HPDE6-E6E7 (cell line): ENCODE data around the gene GNG12.

Experiments used
- DNase-seq: peaks from one replicate; pipeline ENCODE4 v3.0.0; 2011; ENCODE audit warnings: missing footprints; ENCODE audit errors: extremely low spot score

The GNG12 gene

GRCh38 chr1:67832737-67833601 lies at the start of gene GNG12:
TSS of gene GNG12 (minus strand) at chr1:67833467. CDS start at chr1:67707686, 125,781 bp downstream.
- DNase-seq: peak; percentile 46

DNA sequence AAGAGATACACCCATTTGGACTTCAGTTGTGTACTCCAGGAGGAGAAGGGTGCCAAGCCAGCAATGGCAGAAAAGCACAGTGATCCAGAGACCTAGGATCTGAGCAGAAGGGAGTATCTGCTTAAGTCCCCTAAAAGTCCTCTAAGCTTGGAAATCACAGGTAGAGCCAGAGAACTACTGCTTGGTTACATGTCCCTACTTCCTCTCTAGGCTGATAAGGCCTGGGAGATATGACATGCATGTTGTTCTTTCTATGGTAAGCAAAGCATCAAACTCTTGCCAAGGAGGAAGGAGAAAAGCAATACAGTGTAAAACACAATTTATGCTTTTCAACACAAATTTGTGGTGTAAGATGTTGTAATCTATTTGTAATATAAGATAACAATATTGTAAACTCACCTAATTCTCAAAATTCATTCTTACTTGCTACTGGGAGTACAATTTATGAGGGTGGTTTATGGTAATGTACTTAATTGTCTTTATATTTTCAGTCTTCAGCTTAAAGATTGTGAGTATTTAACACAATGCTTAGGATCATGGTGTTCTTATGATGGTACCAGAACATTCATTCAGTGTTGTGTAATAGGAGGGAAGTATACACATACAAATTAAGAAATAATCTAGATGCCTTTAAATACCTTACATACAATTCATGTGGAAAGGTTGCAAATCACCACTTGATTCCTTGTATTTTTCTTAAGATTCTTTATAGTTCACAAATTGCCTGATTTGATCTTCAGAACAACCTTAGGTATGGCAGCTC lies 49.1 kb upstream of the GNG12 start:
- no peak for DNase-seq

DNA sequence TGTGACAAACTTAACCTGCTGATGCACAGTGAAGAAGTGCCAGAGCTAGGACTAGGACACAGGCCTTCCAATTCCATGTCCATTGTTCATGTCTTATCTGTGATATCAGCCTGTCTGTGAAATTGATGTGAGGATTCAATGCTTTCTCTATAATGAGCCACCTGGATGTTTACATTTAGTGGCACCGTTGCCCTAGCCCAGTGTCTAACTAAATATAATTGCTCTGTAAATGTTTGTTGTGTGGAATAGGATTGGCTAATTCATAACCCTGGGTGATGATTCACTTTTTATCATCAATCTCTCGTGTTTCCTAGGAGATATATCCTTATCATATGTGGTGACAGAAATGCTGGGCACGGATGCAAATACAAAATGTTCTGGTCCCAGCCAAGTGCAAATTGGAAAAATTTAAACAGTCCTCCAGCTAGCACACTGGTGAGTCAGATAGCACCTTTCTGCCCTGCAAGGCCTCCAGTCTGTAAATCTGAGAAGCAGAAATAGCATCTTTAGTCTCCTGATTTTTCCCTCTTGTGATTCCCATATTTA lies 46.9 kb upstream of the GNG12 start:
- DNase-seq: peak; percentile 5

DNA sequence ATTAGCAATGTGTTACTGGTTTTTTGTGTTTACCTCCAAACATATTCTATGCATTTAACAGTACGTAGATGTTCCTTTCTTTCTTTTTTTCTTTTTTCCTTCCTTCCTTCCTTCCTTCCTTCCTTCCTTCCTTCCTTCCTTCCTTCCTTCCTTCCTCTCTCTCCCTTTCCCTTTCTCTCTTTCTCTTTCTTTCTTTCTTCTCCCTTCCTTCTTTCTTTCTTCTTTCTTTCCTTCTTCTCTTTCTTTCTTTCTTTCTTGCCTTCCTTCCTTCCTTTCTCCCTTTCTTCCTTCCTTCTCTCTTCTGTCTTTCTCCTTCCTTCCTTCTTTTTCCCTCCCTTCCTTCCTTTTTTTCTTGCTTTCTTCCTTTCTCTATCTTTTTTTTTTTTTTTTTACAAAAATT lies 46.2 kb upstream of the GNG12 start:
- DNase-seq: no peak

- DNase-seq: no peak
These were observed 41.3 kb upstream of the GNG12 start for GRCh38 chr1:67874501-67875111.

DNA sequence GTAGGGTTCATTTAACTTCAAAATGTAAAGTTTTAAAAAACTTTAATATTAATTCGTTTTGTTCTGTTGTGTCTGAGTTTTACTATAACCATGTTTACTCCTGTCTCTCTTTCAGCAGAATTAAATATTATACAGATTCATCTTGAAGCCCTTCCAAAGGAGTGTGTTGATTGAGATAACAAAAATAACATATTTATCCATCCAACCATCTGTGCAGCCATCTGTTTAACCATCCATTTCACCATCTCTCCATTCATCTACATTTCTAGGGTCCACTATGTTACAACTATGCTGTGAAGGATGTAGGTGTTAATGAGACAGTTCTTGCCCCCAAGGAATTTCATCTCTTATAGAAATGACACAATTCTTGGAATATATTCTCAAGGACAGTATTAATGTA lies 36.0 kb upstream of the GNG12 start:
- no peak for DNase-seq

- no peak for DNase-seq
These were observed 30.4 kb upstream of the GNG12 start for GRCh38 chr1:67863637-67864036.

GRCh38 chr1:67862685-67863084 lies 29.4 kb upstream of the GNG12 start:
- DNase-seq: no peak

GRCh38 chr1:67861856-67862516 lies 28.7 kb upstream of the GNG12 start:
- DNase-seq: no peak

GRCh38 chr1:67860776-67861175 lies 27.5 kb upstream of the GNG12 start:
- DNase-seq: no peak

DNA sequence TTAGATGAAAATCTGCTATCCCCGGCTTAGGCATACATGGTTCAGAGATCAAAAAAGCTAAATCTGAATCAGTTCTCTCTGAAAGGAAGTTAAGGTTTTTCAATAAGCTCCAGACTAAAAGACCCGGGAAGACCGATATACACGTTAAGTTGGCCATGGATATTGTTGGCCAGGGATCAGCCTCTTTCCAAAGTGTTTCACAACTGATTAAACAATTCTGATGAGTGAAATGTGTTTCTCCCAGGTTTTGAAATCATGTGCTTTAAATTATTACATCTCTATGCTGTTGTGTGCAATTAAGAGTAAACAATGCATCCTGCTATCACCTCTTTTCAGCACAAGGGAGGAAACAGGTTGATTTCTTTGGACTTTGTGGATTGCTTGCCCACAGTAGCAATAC lies 23.7 kb upstream of the GNG12 start:
- DNase-seq: no peak

DNA sequence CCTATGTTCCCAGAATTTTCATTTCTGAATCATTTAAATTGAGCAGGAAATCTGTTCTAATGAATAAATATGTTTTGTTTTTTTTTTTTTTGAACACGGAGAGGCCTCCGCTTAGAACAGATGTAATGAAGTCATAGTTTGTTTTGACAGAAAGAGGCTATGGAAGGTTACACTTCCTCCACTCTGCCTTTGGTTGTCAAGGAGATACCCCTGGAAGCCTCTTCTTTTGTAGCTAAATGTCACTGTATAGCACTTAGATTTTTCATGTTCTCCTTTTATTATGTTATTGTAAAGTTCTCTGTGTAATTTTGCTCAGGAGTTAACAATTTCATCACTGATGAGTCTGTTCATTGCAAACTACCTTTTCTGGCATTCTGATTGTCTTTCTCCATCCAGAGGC lies 22.7 kb upstream of the GNG12 start:
- DNase-seq: no peak

DNA sequence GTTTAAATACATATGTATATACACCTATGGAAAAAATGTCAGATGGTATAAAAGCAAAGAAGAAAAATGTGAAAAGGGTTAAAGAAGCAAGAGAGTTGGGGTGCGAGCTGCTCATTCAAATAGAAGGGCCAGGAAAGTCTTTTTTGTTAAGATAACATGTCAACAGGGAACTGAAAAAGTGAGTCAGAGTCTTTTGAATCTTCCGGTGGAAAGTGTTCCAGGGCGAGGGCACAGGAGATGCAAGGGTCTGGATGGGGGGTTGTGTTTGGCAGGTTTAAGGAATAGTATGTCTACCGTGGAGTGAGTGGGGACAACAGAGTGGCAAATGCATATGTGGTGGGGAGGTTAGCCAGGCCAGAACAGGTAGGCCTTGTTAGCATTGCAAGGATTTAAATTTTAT lies 22.2 kb upstream of the GNG12 start:
- no peak for DNase-seq

DNA sequence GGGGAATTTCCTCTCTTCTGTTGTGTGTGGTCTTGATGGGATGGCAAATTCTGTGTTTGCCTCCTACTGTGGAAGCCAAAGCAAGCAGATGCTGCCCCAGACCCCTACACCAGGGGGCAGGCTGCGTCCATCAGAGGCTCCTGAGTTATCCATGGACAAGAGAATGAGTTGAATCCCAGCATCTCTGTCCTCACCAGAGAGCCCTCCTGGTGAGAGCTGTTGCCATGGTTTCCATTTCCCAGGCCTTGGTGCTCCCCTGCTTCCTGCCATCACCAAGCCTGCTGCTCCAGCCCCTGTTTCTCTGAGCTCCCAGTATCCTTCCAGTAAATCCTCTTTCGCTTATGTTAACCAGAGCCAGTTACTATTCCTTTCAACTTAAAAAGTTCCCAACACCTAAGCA lies 20.4 kb upstream of the GNG12 start:
- peak; percentile 70 for DNase-seq

- no peak for DNase-seq
These were observed 18.5 kb upstream of the GNG12 start for GRCh38 chr1:67851800-67852199.

DNA sequence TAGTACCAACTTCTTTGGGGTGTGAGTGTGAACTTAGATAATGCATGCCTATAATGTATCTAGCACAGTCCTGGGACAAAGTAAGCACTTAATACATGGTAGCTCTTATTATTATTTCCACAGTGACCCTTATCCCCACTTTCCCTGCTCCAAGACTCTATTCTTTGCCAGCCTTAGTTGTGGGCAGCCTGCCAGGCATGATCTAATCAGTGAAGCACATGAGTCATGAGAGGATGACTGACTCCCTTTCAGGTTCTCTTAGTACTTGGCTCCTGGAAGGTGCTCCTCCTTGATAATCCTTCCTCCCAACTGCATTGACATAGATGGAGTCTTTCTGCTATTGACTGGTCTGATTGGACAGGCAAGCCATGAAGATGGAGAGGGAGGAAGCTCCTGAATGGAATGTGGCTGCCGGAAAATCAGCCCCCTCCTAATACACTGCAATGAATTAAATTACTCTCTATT lies 17.4 kb upstream of the GNG12 start:
- peak; percentile 81 for DNase-seq

DNA sequence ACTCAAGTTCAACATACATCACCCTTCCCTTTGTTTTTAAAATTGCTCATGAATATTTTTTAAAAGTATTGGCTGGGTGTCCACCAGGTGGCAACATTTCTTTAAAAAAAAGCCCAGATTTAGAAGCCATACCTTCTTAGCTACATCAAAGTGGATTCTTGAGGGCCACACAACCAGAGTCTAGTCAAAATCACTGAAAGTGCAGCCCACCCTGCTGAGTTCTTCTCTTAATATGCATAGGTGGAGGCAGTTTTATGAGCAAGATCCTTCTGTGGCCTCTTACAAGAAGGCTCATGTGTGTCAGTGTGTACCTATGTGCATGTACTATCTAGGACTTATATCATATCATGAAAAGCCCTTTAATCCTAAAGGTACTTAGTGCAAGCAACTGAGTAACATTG lies 16.9 kb upstream of the GNG12 start:
- DNase-seq: no peak

DNA sequence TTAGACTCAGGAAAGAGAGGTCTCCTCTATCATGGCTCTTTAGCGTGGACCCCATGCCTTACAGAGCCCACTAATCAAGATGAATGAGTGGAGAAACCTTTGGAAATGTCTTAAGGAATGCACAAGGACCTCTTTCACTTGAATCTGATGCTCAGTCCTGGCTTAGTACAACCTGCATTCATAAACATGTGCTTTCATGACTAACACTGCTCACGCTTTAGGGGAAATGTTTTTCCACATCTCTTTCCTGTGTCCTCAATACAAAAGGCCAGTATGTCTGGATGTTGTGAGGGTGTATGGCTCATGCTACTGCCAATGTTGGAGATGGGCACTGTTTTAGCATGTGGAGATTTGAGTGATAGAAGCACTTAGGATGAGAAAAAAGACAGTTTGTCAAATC lies 14.2 kb upstream of the GNG12 start:
- DNase-seq: no peak

DNA sequence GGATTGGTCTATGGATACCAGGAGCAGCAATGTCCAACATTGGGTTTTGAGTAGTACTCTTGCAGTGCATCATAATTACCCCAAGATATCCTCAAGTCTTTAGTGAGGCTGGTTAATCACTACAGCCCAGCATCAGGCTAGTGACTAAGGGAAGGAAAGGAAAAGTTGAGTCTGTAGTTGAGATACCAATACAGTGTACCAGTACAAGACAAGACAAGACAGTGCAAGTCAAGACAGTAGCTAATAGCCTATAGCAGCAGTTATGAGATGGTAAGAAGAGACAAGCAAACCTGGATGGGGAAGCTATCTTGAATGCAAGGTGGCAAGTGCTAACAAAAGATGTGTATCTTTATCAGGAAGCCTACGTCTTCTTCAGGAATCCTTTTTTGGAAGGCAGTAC lies 13.3 kb upstream of the GNG12 start:
- DNase-seq: peak; percentile 45

DNA sequence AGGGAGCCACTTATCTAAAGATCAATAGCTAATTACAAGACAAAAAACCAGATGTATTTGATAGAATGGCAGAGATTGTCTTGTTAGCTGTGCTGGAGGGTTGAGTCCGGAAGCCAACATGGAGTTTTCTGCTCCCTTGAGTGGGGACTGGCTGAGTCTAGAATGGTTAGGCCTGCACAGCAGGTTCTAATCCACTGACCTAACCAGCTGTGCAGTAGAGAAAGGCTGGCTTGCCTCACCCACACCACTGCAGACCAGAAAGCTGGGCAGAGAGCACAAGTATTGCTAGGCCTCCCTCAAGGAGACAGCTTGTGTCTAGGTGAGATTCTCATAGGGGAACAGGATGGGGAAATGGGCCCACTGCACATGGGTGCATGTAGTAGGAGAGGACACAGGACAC lies 11.7 kb upstream of the GNG12 start:
- no peak for DNase-seq

DNA sequence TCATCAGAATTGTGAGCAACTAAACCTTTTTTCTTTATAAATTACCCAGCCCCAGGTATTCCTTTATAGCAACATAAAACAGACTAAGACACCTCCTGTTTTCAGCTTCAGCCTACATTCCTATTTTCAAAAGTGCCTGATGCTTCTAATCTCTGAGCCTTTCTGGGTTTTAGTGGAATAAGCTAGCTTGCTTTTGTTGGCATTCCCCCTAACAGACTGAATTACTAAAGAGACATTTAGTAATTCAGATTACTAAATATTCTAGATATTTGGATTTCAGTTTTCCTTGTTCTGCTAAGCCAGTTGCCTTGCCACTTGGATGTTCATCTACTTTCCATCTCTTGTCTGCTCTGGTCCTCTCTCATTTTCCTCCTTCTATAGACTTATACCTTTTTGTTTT lies 10.5 kb upstream of the GNG12 start:
- DNase-seq: no peak

GRCh38 chr1:67843331-67843730 lies 10.1 kb upstream of the GNG12 start:
- DNase-seq: no peak
